ENCODE measurements around the gene ITIH2. TPM values are rescaled to one million over a fixed set of nuclear protein-coding genes. Genes with fewer than 3 reads are reported as not detected.
"Not testable (repeated sequence)": the region's sequence is repeated elsewhere in the genome, so short reads cannot be mapped to it uniquely, and the experiment has no call there.

The ITIH2 gene
- total RNA-seq, 1 donor from 2014 or later: 471 TPM

- ATAC-seq; DNase-seq (ENCODE audit: low spot score): not testable (repeated sequence)
These were observed 10.7 kb upstream of the ITIH2 start for GRCh38 chr10:7692368-7692767.

- not testable (repeated sequence) for DNase-seq (ENCODE audit: low spot score); ATAC-seq
These were observed 9.9 kb upstream of the ITIH2 start for GRCh38 chr10:7693194-7693593.

- ATAC-seq (peak; percentile 87), DNase-seq (ENCODE audit: low spot score) (peak; percentile 91)
These were observed 6.6 kb upstream of the ITIH2 start for GRCh38 chr10:7696545-7696944.

GRCh38 chr10:7697426-7697825 lies 5.7 kb upstream of the ITIH2 start:
- DNase-seq (ENCODE audit: low spot score): no peak
- peak; percentile 8 for ATAC-seq

- DNase-seq (ENCODE audit: low spot score) (no peak), ATAC-seq (peak; percentile 58)
These were observed 2.5 kb upstream of the ITIH2 start for GRCh38 chr10:7700577-7701125.

GRCh38 chr10:7701158-7701742 lies 1.9 kb upstream of the ITIH2 start:
- DNase-seq (ENCODE audit: low spot score) (peak; percentile 44), ATAC-seq (no peak)

- ATAC-seq: peak; percentile 21
- no peak for DNase-seq (ENCODE audit: low spot score)
These were observed 766 bp upstream of the ITIH2 start for GRCh38 chr10:7702288-7702812.

GRCh38 chr10:7704071-7705016 lies 1.2 kb downstream of the ITIH2 start:
- ATAC-seq (no peak), DNase-seq (ENCODE audit: low spot score) (no peak)

- ATAC-seq (no peak), DNase-seq (ENCODE audit: low spot score) (no peak)
These were observed 2.2 kb downstream of the ITIH2 start for GRCh38 chr10:7705341-7705740.

- peak; percentile 39 for DNase-seq (ENCODE audit: low spot score)
- ATAC-seq: peak; percentile 8
These were observed 3.5 kb downstream of the ITIH2 start for GRCh38 chr10:7706534-7707073.

GRCh38 chr10:7707102-7707501 lies 4.0 kb downstream of the ITIH2 start:
- DNase-seq (ENCODE audit: low spot score) (no peak), ATAC-seq (peak; percentile 42)

GRCh38 chr10:7707858-7708622 lies 4.9 kb downstream of the ITIH2 start:
- DNase-seq (ENCODE audit: low spot score) (no peak), ATAC-seq (peak; percentile 57)

- no peak for ATAC-seq
- DNase-seq (ENCODE audit: low spot score): no peak
These were observed 5.7 kb downstream of the ITIH2 start for GRCh38 chr10:7708832-7709231.

GRCh38 chr10:7710446-7710845 lies 7.3 kb downstream of the ITIH2 start:
- ATAC-seq: peak; percentile 59

GRCh38 chr10:7711075-7711474 lies 8.0 kb downstream of the ITIH2 start:
- not testable (repeated sequence) for DNase-seq (ENCODE audit: low spot score); ATAC-seq

More at GRCh38 chr10:7710446-7710845, 7.3 kb downstream of the ITIH2 start:
- DNase-seq (ENCODE audit: low spot score): peak; percentile 55

- DNase-seq (ENCODE audit: low spot score) (no peak), ATAC-seq (no peak)
These were observed 12.4 kb downstream of the ITIH2 start for GRCh38 chr10:7715515-7715914.

- DNase-seq (ENCODE audit: low spot score) (no peak), ATAC-seq (no peak)
These were observed 14.7 kb downstream of the ITIH2 start for GRCh38 chr10:7717767-7718166.

- ATAC-seq: peak; percentile 35
- DNase-seq (ENCODE audit: low spot score): no peak
These were observed 15.6 kb downstream of the ITIH2 start for GRCh38 chr10:7718685-7719084.

- ATAC-seq (no peak), DNase-seq (ENCODE audit: low spot score) (no peak)
These were observed 17.4 kb downstream of the ITIH2 start for GRCh38 chr10:7720478-7720877.

- peak; percentile 20 for ATAC-seq
- DNase-seq (ENCODE audit: low spot score): no peak
These were observed 19.9 kb downstream of the ITIH2 start for GRCh38 chr10:7722927-7723529.
